GM12872 (cell line): ENCODE results near the gene CNOT3.

Experiments
- CTCF ChIP-seq: IDR thresholded peaks from 3 replicates; pipeline ENCODE4 v1.5.1; 2011; ENCODE audit warnings: low read depth, mild to moderate bottlenecking, low read length, moderate library complexity; ENCODE audit not compliant: insufficient read depth

The CNOT3 gene

GRCh38 chr19:54127688-54128440 is 9.7 kb upstream of the CNOT3 start:
- no peak for TF ChIP-seq CTCF

- TF ChIP-seq CTCF: no peak
Measured at GRCh38 chr19:54128441-54128725, 9.2 kb upstream of the CNOT3 start.

GRCh38 chr19:54128796-54129616 is 8.6 kb upstream of the CNOT3 start:
- no peak for TF ChIP-seq CTCF

- TF ChIP-seq CTCF: no peak
Measured at GRCh38 chr19:54129617-54129996, 8.0 kb upstream of the CNOT3 start.

- TF ChIP-seq CTCF: no peak
Measured at GRCh38 chr19:54133312-54133956, 4.1 kb upstream of the CNOT3 start.

GRCh38 chr19:54133957-54134590 is 3.5 kb upstream of the CNOT3 start:
- TF ChIP-seq CTCF: no peak
